Esophagus squamous epithelium (tissue), 4 donors: ENCODE data around the gene STAT5B.

Source experiments
- POLR2A ChIP-seq, 4 donors: fragments of 450-650 bp; IDR thresholded peaks; one replicate each; pipeline ENCODE4 v1.6.1; 2017; ENCODE audit warnings: antibody characterized with exemption in 4 of 4, mild to moderate bottlenecking in 4 of 4, moderate library complexity in 3 of 4
- TF ChIP-seq, protein P1 (sequence below), 6 experiments: fragments of 450-650 bp in 4 of 6; fragments of 200-600 bp in 2 of 6; sonication (generic) in 2 of 6; IDR thresholded peaks; one replicate each; pipeline ENCODE4 v1.5.1; 2016 to 2019; ENCODE audit warnings: antibody characterized with exemption in 6 of 6, mild to moderate bottlenecking in 4 of 6, moderate library complexity in 4 of 6

DNA sequence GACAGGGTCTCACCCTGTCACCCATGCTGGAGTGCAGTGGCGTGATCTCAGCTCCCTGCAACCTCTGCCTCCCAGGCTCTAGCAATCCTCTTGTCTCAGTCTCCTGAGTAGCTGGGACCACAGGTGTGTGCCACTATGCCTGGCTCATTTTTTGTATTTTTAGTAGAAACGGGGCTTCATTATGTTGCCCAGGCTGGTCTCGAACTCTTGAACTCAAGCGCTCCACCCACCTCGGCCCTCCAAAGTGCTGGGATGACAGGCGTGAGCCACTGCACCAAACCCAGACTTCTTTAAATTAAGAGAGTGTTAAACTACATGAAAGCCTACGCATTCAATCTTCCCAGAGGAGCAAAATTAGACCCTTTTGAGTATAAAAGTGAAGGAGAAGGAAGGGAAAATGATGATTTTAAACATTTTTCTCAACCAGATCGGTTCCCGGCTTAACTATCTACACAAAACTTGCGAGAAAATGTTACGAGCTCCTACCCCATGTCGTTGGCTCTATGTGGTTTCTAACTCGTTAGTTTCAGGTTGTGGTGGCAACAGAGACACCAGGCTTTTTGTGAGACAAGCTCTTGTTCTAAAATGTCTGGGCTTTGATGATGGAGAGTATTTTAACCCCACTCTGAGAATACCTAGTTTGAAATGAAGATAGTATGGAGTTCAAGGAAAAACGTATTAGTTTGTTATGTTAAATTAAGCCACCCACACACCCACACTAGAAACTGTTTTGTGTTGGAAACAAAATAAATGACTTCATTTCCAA is 26.3 kb downstream of the STAT5B start:
- TF ChIP-seq, protein P1, sequence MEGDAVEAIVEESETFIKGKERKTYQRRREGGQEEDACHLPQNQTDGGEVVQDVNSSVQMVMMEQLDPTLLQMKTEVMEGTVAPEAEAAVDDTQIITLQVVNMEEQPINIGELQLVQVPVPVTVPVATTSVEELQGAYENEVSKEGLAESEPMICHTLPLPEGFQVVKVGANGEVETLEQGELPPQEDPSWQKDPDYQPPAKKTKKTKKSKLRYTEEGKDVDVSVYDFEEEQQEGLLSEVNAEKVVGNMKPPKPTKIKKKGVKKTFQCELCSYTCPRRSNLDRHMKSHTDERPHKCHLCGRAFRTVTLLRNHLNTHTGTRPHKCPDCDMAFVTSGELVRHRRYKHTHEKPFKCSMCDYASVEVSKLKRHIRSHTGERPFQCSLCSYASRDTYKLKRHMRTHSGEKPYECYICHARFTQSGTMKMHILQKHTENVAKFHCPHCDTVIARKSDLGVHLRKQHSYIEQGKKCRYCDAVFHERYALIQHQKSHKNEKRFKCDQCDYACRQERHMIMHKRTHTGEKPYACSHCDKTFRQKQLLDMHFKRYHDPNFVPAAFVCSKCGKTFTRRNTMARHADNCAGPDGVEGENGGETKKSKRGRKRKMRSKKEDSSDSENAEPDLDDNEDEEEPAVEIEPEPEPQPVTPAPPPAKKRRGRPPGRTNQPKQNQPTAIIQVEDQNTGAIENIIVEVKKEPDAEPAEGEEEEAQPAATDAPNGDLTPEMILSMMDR (IDR thresholded peaks at IDR 0.05), result no peak
- TF ChIP-seq POLR2A (IDR thresholded peaks at IDR 0.05), result no peak
